Activated gamma-delta T cell (primary cell): ENCODE measurements around the gene EFL1.
"Not testable (repeated sequence)": the region's sequence is repeated elsewhere in the genome, so short reads cannot be mapped to it uniquely, and the experiment has no call there.

ENCODE experiments used
- DNase-seq: peaks from one replicate; lab custom pipeline; 2025; lab: John Stamatoyannopoulos, UW
- total RNA-seq, 2 donors: gene quantifications; one replicate each; lab custom pipeline; 2026; lab: John Stamatoyannopoulos, UW

EFL1 gene
- 60.0 to 65.0 reads per million in 2 donors for total RNA-seq

DNA sequence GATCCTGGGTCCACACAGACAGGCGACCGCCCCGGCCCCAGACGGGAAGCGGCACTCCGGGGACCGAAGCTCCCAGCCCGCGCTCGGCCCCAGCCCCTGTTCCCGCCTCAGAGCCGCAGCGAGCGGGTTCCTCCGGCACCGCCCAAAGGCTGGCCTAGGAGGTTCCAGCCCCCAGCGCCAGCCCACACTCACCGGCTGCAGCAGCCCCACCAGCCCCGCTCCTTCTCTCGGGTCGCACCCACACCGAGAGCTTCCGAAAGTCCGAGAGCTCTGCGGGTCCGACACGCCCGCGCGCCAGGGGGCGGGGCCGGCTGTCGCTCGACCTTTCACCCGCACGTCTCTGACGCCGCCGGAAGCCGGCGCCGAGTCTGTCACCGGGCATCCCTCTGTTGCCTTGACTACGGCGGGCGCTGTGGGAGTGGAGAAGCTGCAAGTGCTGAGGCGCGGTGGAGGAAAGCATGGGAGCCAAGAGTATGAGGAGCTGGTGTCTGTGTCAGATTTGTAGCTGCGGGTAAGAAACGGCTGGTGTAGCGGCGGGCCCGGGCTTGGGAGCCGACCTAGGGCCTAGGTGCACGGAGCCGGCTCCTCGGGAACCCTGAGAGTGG lies at the start of gene EFL1, which contains the start of gene SAXO2:
Gene EFL1 (minus strand): TSS at position 313 of the 605 bp plus-strand sequence. CDS start 956 bp downstream, outside the sequence.
Gene SAXO2 (plus strand): TSS at position 397 of the 605 bp plus-strand sequence. CDS start 62 bp downstream, at position 459.
- DNase-seq, result peak; percentile 84

DNA sequence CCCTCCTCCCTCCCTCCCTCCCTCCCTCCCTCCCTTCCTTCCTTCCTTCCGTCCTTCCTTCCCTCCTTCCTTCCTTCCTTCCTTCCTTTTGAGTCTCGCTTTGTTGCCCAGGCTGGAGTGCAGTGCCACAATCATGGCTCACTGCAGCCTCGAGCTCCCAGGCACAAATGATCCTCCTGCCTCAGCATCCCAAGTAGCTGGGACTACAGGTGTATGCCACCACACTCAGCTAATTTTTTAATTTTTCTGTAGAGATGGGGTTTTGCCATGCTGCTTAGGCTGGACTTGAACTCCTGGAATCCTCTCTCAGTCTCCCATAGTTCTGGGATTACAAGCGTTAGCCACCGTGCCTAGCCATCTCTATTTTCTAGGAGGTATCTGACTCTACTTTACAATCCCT lies 48.8 kb upstream of the EFL1 start:
- not testable (repeated sequence) for DNase-seq

DNA sequence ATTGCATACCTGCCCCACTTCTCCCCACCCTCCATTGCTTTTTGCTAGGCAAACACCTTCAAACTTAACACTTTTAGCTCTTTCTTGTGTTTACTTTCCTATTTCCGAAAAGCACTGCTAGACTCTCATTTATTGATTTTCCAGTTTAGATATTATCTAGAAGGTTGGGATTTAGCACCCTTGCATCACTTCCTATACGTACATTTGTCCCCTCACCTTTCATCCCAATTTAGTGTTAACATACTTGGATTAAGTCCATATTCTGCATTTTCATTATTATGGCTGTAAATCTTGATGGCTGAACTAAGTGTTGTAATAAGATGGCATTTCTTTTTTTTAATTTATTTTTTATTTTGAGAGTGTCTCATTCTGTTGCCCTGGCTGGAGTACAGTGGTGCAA lies 47.3 kb upstream of the EFL1 start:
- DNase-seq, result no peak

DNA sequence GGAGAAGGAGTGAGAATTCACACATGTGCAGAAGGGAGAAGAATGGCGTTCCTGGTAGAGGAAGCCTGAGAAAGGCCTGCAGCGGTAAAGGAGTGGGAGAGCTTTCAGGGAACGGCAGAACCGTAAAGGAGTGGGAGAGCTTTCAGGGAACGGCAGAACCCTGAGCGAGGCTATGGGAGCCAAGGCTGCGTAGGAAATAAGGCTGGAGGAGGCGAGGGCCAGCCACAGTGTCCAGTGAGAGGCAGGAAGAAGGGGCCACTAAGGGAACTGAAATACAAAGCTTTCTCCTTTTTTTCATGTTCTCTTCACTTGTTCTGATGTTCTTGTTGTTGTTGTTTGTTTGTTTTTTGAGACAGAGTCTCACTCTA lies 45.2 kb upstream of the EFL1 start:
- DNase-seq, result no peak

DNA sequence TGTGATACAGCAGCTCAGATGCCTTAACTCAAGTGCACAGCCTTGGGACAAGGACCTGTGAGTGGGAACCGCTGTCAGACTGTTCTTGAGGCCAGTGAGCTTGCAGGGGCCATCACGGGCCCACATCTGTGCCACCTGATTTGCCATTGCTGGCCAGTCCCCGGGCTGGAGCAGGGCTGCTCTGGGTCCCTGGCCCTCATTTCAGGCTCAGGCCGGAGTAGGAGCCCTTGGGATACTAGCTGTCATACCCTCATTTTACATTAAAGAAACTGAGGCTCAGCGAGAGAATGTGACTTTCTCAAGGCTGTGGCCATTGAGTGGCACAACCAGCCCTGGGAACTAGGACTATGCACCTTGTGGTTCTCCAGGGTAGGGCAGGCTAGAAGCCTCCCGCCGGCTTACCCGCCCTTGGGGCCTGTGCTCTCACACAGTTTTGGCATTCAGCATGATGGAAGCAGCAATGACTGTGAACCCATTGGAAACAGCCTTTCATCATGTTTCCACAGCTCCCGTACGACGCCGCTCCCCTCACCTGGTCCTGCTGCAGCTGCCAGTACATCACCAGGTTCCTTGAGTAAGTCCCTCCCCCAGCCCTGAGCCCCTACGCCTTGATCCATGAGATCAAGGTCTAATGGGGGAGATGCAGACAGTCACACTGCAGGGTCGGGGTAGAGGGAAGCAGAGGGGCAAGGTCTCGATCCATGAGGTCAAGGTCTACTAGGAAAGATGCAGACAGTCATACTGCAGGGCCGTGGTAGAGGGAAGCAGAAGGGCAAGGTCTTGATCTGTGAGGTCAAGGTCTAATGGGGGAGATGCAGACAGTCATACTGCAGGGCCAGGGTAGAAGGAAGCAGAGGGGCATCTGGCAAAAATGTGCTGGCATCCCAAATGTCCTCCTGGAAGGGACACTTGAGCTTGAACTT lies 44.5 kb upstream of the EFL1 start:
- no peak for DNase-seq

DNA sequence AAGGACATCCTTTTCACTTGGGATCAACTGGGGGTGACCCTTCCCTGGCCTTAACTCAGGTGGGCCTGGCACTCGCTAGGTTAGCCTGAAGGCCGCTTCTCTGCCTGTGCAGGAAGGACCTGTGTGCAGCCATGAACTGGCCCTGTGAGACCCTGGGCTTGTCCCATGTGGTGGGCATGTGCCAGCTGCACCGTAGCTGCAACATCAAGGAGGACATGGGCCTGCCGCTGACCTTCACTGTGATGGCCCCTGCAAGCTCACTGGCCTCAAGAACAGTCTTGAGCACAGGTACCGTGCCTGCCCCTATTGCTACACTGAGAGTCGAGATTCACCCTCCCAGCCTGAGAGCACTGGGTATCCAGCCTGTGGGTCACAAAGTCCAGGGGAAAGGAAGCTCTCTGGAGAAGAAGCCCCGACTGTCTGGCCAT lies 43.1 kb upstream of the EFL1 start:
- DNase-seq, result no peak

DNA sequence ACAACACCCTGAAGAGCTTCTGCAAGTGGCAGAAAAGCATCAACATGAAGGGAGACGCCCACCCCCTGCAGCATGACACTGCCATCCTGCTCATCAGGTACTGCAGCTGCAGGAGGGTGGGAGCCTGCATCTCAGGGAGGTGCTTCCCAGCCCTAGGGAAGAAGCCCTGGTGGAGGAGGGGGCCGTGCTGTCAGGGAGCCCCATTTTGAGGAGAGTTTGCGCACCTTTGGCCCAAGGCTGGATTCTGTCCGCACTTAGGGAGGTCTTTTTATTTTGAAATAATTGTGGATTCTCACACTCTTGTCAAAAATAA lies 42.2 kb upstream of the EFL1 start:
- DNase-seq, result no peak

DNA sequence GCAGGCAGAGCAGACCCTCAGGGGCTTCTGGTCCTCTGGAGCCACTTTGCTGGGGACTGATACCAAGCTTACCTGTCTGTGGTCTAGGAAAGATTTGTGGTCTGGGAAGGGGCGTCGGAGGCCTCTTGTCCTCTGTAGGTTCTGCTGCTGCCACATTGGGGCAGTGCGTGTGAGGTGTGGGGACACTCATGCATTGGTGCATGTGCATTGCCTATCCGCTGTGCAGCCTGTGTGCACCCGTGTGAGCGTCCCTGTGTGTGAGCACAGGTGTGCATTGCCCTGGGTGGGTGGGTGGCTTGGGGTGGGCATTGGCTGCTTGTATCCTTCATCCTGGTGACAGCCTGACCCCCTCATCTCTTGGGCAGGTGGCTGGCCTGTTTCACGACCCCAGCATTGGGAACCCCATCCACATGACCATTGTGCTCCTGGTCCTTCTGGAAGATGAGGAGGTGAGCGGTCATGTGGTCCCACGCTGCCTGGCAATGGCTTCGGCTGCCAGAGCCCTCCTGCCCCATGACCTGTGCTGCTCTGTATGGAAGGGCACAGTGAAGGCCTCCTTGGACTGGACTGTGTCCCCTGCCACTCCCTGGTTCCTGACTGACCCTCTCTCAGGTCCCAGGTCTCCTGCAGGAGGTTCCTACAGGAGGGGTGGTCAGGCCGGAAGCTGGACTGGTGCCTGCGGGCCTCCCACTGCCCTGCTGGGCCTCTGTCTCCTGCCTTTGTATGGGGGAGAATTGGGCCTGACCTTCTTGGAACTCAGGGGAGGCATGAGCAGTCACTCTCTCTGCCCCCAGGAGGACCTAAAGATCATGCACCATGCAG lies 41.6 kb upstream of the EFL1 start:
- no peak for DNase-seq

DNA sequence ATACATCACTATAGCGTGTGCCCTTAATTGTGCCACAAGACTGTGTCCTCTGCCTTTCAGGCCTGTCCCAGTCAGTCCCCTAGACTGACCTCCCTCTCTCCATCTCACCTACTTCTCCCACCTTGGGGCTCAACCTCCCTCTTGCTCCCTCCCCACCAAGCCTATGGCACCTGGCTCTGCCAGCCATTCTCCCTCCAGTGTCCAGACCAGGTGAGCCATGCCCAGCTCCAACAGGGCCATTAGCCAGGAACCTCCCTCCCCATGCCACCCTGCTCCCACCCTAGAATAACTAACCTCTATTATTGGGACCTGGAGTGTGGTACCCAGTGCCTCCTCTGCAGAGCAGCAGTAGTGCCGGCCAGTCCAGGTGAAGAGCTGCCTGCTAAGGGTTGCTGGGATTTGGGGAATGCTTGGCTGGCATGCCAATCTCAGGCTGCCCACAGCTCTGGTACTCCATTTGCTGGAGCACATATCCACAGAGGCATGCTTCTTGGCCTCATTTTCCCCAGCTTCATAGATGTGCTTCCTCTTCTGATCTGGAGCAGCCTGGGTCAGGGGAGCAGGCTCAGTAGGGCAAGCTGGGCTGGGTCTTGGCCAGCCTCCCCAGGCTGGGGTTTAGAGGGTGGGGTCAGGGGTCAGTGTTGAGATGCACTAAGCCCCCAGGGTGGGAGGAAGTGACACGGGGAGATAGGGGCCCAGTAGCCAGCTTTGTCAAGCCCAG lies 38.9 kb upstream of the EFL1 start:
- no peak for DNase-seq

DNA sequence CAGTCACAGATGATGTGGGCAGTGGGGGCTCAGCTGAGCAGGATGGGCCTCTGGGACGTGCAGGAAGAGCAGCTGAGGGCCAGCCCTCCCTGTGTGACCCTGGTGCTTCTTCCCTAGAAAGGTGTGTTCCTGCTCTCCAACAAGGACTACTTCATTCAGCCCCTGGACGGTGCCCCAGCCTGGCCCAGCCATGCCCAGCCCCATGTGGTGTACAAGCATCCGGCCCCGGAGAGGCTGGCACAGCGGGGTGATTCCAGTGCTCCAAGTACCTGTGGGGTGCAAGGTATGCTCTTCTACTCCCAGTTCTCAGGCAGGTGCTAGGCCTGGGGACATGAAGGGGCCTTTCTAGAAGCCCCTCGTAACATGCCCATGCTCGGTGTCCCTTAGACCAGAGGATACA lies 38.3 kb upstream of the EFL1 start:
- DNase-seq, result no peak

DNA sequence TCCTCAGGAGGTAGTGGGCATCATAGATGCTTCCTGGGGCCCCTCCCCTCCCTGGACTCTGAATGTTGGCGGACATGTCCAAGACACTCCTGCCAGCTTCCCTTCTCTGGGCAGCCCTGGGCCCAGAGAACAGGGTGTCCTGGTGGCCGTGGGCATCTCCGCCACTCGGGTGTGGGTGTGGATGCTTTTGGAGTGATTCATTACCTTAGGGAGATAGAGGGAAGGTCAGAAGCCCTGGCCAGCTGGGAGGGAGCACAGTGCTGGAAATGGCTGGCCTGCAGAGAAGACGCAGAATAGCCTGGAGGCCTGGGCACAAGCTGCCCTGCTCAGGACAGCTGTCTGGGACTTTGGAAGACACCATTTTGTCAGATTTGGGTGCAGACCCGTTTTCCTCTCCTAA lies 37.8 kb upstream of the EFL1 start:
- DNase-seq, result not testable (repeated sequence)

DNA sequence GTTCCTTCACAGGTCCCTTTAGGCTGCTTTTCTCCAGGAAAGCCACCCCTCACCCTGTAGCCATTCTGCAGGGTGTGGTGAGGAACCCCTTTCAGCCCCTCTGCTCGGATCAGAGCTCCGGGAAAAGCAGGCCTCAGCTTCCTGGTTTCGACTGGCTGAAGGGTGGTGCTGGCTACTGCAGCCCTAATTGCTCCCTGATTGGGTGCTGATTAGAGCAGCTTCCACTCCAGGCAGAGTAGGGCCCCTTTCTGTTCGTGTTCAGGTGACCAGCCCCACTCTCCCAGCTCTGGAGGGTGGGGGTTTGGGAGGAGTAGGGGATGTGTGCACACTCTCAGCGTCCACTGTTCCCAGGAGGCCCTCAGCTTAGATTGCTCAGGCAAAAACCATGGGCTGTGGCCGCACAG lies 37.0 kb upstream of the EFL1 start:
- not testable (repeated sequence) for DNase-seq

DNA sequence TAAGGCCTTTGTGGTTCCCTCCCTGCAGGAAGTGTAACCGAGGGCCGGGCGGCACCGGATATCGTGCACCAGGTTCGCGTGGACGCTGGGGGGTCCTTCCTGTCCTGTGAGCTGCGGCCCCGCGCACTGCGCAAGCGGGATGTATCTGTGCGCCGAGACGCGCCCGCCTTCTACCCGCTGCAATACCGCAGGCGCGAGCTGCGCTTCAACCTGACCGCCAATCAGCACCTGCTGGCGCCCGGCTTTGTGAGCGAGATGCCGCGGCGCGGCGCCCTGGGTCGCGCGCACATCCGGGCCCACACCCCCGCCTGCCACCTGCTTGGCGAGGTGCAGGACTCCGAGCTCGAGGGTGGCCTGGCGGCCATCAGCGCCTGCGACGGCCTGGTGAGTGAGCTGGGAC lies 36.0 kb upstream of the EFL1 start:
- DNase-seq, result peak; percentile 23

DNA sequence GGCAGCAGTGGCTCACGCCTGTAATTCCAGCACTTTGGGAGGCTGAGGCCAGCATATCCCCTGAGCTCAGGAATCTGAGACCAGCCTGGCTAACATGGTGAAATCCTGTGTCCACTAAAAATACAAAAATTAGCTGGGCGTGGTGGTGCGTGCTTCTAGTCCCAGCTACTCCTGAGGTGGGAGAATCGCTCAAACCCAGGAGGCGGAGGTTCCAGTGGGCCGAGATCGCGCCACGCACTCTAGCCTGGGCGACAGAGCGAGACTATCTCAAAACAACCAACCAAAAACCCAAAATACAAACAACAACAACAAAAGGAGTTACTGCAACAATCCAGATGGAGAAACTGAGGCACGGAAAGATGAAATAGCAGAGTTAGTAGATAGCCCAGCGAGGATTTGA lies 35.5 kb upstream of the EFL1 start:
- DNase-seq, result no peak

DNA sequence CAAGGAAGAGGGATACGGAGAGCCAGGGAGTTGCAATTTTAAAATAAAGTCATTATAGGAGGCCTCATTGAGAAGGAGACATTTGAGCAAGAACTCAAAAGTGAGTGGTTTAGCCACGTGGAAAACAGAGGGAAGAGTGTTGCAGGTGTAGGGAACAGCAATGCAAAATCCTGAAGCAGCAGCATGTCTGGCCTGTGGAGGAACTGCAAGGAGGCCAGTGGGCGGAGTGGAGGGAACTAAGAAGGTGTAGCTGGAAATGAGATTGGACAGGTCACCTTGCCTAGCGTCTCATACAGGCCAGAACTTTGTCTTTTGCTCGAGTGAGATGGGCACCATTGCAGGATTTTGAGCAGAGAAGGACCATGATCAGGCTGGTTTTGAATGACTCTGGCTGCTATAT lies 35.0 kb upstream of the EFL1 start:
- DNase-seq, result no peak

DNA sequence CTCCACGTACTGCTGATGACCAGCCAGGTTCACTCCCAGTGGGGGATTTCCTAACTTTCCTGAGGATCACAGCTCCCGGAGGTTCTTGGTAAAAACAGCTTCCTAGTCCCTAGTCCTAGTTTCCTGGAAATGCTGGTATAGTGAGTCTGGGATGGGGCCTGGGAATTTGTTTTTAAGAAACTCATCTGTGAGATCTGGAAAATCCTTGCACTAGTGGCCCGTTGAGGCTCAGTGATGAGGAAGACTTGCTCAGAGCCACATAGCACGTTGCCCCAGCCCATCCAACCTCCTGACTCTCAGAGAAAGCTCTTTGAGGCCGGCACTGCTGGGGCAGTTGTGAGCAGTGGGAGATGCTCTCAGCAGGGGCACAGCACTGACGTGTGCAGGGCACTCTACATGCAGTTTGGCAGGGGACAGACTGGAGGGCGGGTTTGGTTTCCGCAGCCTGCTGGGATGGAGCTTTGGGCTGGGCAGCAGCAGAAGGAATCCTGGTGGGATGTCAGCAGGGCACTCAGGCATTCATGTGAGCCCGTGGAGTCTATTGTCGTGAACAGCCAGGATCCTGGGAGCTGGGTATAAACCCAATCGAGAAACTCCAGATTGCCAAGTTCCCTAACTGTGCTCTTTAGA lies 31.6 kb upstream of the EFL1 start:
- DNase-seq, result no peak

DNA sequence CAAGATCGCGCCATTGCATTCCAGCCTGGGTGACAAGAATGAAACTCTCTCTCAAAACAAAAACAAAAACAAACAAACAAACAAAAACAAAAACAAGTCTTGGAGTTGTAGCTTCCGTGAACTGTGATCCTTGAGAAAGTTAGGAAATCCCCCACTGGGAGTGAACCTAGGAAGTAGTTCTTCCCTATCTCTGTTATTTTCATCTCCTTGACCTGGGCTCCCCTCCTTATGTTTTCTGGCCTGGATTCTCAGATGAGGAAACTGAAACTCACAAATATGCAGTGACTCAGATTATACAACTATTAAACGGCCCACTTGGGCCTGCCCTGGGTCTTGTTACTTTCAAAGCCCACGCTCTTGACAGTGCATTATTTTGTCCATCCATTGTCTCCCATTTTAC lies 29.7 kb upstream of the EFL1 start:
- no peak for DNase-seq

DNA sequence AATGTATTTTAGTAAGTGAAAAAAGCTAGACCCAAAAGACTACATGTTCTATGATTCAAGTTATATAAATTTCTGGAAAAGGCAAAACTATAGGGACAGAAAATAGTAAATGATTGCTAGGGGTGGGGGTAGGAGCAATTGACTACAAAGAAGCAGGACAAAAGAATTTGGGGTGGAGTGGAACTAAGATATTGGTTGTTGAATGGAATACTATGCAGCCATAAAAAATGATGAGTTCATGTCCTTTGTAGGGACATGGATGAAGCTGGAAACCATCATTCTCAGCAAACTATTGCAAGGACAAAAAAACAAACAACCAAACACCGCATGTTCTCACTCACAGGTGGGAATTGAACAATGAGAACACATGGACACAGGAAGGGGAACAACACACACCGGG lies 25.7 kb upstream of the EFL1 start:
- DNase-seq, result not testable (repeated sequence)

DNA sequence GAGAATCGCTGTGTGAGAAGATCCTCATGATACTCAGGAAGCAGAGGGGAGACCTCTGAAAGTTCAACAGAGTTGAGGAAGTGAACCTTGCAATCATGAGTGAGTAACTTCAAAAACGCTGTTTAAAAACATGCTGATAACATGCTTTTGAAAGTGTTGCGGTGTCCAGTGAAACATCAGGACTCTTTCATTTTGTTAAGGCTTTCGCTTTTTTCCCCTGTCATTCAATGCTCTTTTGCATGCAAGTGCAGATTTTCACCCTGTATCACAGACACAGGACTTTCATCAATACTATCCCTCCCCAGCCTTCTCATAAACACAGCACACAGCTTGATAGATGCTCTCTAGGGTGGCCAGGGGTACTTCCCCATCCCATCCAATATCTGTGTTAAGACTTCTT lies 23.9 kb upstream of the EFL1 start:
- DNase-seq, result not testable (repeated sequence)

DNA sequence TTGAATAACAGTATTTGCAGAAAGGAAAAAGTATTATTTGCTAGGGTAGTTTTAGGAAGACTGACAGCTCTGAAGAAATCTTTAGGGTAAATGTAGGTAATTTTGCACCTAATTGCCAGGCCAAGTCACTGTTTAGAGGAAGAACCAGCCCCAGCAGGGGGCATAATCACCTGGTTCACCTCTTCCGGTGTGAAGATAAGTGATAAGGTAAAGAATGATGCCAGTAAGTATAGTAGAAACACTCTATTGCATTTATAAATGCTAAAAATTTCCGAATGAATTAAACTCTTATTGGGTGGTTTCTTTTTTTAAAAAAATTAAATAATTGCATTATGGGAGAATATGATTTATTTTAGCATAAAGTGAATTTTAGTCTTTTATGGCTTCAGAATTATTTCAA lies 21.8 kb upstream of the EFL1 start:
- not testable (repeated sequence) for DNase-seq

DNA sequence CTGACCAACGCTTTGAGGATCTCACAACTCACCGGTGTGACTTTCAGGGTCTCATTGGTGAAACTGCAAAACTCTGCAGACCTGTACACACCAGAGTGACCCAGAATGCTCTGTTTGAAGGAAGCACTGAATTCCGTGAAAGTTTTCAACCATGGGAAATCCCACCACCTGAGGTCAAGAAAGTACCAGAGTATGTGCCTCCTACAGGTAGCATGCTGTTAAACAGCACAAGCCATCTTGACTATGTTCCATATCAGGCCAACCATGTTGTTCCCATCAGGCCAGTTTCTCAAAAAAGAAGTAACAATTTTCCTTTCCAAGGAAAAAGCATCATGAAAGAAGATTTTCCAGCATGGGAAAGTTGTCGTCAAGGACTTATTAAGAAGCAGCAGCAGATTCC lies 19.9 kb upstream of the EFL1 start:
- DNase-seq, result not testable (repeated sequence)
